ENCODE results near the gene PPP1R37. TPM values are rescaled to one million over a fixed set of nuclear protein-coding genes. Genes with fewer than 3 reads are reported as not detected.

The PPP1R37 gene
- total RNA-seq, 1 experiment from 2014 or later: 33.6 TPM

DNA sequence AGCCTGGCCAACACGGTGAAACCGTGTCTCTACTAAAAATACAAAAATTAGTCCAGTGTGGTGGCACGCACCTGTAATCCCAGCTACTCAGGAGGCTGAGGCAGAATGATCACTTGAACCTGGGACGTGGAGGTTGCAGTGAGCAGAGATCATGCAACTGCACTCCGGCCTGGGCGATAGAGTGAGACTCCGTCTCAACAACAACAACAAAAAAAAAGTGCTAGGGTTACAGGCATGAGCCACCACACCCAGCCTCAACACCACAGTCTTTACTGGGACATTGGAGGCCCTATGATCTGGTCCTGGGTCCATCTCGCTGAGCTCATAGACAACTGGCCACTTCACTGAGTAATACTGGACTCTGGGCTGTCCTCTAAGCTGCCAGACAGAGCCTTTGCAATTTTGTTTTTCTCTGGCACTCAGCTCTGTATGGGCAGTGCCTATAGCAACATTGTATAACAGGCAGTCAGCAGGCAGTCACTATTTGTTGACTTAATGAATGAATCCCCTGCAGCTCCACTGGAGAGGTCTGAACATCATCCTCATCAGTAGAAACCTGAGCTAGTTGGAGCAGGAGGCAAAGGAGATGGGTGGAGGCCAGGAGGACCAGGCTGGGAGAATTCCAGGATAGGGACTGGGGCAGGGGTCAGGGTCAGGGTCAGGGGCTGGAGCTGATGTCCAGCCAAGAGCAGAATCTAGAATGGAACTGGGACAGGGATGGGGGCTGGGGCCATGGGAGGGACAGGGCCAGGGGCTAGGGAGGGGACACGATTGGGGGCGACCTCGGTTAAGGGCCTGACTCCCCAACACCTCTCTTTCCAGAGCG, 93.7 kb downstream of the PPP1R37 start:
- no peak overlapping the region for H2BK5ac ChIP-seq (ENCODE audit: insufficient read length, low read length)
- no peak overlapping the region for H3K9ac ChIP-seq (ENCODE audit: extremely low read depth, insufficient read length, low read length)
- H3K27me3 ChIP-seq (ENCODE audit: insufficient read depth, low read length): no peaks in the 10 kb centered on the region
- H2BK120ac ChIP-seq (ENCODE audit: low read depth, low read length, poor library complexity, severe bottlenecking): no peak overlapping the region
- no peak overlapping the region for H3K27ac ChIP-seq (ENCODE audit: insufficient read length, low read depth, low read length)
- Mint-ChIP-seq H3K4me3 (no peak overlapping the region; a peak in 1 of 5 replicates), H3K36me3 (ENCODE audit: insufficient read depth in 1 of 3, low read depth in 3 of 3) (no peaks in the 10 kb centered on the region), H3K4me1 (peaks cover 2 to 7% of the 10 kb centered on the region in 2 experiments; a peak in 1 of 4 replicates), H3K27me3 (ENCODE audit: low read depth) (peaks cover 21% of the 10 kb centered on the region), H3K27ac (no peak overlapping the region), H3K9me3 (no peaks in the 10 kb centered on the region)
- no peaks in the 10 kb centered on the region for H3K79me1 ChIP-seq (ENCODE audit: insufficient read depth, low read depth, low read length, poor library complexity, severe bottlenecking)
- H3K4me2 ChIP-seq (ENCODE audit: insufficient read depth, insufficient read length, low read length): no peak overlapping the region
- H3K9me3 ChIP-seq (ENCODE audit: control insufficient read depth, low read depth, low read length): no peaks in the 10 kb centered on the region
- no peak overlapping the region for H2BK12ac ChIP-seq (ENCODE audit: insufficient read length, low read depth, low read length)
- no peak for TF ChIP-seq CTCF (conservative IDR thresholded peaks at IDR 0.05)
- no peak overlapping the region for H4K5ac ChIP-seq (ENCODE audit: insufficient read length, low read depth, low read length)
- no peaks in the 10 kb centered on the region for H3K23me2 ChIP-seq (ENCODE audit: insufficient read length, low read depth, low read length, poor library complexity, severe bottlenecking)
- H3K56ac ChIP-seq (ENCODE audit: insufficient read length, low read depth, low read length): no peak overlapping the region
- H3K4me1 ChIP-seq (ENCODE audit: insufficient read depth, low read length): no peaks in the 10 kb centered on the region
- H4K8ac ChIP-seq (replicated peaks; ENCODE audit: insufficient read length, low read depth, low read length): no peak overlapping the region
- H3K18ac ChIP-seq (ENCODE audit: insufficient read length, low read depth, low read length): no peak overlapping the region
- H3T11ph ChIP-seq (ENCODE audit: low read length): no peak overlapping the region
- H2AFZ ChIP-seq (ENCODE audit: low read length): no peak overlapping the region
- no peaks in the 10 kb centered on the region for H4K20me1 ChIP-seq (ENCODE audit: control insufficient read depth, insufficient read depth, insufficient read length)
- no CpG with 5 or more reads among the region's 12 CpGs for WGBS (ENCODE audit: extremely low coverage, insufficient read length, low lambda C conversion rate)
- DNase-seq: no peak
- no peak overlapping the region for H4K91ac ChIP-seq (ENCODE audit: insufficient read length, low read depth, low read length)
- H3K14ac ChIP-seq (ENCODE audit: insufficient read depth, low read length): no peak overlapping the region
- no peak overlapping the region for H2BK15ac ChIP-seq (ENCODE audit: low read depth, low read length)
- no peaks in the 10 kb centered on the region for H3K79me2 ChIP-seq (ENCODE audit: insufficient read depth, low read length)
- no peak overlapping the region for H3K4ac ChIP-seq (ENCODE audit: low read depth, low read length)
- H2AK5ac ChIP-seq (ENCODE audit: insufficient read length, low read length): no peak overlapping the region
- no peak overlapping the region for H3K23ac ChIP-seq (ENCODE audit: insufficient read length, low read depth, low read length)
- no peak overlapping the region for H2BK20ac ChIP-seq (ENCODE audit: low read depth, low read length, poor library complexity, severe bottlenecking)

Measured in H9 (cell line).